Iris pigment epithelial cell (primary cell): ENCODE data around the gene NUAK1.

Source experiments
- DNase-seq: peaks from one replicate; pipeline ENCODE4 v3.0.0-alpha.2; 2011; ENCODE audit warnings: low read depth

NUAK1 gene

DNA sequence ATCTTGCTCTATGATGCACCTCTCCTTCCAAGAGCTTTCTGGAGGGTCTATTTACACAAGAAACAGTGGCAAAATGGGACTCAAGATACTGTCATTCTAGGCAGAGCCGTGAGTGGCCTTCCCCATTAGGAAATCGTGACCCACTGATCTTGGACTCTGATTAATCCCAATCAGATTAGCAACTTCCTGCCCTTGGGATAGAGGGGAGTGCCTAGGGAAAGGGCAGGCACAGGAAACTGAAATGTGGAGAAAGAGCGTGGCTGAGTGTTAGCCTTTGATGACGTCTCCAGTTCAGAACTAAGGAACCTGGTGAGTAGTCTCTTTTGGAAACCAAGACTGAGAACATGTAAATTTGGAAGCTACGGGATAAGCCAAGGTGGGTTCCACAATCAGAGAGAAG lies 76.1 kb downstream of the NUAK1 start:
- no peak for DNase-seq

DNA sequence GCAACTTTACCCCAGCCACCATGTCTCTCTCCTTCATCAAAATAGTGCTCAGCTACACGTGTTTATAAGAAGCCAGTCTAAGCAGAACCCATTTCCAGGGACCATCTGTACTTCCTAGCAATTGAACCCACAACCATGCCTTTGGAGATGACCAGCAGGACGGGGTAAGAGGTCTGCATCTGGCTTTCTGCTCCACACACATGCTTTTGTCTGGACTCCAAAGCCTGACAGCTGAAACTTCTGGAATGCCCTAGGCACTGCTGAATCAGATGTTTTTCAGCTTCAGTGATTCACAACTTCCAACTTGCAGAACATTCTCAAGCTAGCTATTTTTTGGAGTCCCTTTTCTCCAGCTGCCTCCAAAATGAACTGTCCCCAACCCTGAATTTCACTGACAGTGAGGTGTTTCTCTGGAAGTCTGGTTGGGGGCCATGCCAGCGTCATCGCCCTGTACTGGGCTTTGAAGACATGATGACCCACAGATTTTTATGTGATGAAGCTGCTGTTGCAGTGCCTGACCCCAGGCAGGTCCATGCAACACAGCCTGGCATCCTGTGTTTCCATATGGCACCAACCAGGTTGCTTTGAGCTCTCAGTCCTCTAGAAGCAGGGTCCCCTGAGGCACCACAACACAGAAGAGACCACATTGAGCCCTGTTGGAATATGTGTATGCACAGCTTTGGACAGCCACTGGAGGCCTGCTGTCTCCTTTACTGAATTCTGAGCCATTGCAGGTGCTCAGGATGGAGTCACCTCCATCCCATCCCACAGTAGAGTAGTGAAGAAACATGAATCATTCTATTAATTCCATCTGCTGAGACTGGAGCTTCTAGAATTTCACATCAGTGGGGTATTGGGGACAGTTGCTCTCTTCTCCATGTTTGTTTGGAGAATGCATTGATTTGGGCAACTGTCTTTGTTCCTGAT lies 80.2 kb downstream of the NUAK1 start:
- DNase-seq, result peak; percentile 76

DNA sequence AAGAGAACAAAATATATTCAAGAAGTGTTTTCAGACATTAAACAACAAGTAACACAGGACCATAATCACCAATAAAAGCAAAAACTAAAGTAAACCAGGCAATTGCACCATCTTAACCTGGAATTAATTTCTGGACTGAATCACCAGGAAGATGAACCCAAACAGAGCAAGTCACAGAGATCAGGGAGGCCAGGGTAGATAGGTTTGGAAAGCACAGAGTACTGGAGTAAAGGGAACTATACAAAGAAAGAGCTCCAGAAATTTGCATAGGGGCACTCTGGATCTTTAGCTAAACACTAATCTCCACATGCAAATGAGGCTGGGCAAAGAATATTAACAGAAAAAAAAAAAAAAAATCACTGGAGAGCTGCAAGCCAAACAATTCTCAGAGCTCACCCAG lies 84.7 kb downstream of the NUAK1 start:
- DNase-seq, result no peak

DNA sequence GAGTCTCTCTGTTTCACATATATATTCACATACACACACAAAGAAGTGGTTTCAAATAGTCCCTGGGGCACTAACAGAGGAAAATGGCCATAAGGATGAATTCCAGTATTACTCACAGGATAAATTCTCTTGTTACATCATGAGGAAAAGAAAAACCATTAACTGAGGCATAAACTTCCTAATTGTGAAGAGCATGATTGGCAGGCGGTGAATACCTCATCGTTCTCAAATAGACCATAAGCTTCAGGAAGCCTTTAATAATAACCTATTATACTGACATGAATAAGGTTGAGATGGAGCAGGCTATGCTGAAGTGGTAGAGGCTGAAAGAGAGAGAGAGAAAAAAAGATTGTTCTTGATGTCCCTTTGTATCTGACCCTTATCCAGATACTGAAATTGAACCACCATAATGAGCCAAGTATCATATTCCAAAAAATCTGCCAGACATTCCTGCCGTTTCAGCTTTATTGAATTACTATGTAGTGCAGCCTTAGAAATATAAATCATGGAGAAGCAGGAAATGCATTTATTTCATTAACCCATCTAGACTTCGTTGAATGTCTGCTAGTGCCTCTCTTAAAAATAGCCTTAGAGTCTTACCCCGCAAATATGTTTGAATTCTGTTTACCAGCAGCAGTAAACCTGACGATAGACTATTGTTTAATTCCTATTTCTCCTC lies 86.8 kb downstream of the NUAK1 start:
- DNase-seq, result no peak

- DNase-seq, result no peak
These were observed 89.2 kb downstream of the NUAK1 start for GRCh38 chr12:106049546-106049945.

DNA sequence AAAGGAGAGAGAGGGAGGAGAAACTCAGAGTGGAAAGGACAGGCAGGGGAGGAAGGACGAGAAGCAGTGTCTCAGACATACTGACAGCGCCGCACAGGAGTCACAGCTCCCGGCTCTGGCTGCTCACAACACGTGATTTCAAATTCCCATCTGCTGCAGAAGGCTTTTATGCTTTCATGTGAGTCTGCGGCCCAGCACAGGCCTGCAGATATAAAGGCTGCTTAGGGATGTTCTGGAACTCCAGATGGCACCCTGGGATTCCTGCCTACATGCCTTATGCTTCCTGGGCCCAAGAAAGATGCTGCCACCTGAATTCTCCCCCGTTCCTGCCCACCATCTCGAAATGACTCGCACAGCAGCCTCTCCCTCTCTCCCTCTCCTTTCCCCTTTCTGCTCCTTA lies 89.6 kb downstream of the NUAK1 start:
- DNase-seq, result no peak

DNA sequence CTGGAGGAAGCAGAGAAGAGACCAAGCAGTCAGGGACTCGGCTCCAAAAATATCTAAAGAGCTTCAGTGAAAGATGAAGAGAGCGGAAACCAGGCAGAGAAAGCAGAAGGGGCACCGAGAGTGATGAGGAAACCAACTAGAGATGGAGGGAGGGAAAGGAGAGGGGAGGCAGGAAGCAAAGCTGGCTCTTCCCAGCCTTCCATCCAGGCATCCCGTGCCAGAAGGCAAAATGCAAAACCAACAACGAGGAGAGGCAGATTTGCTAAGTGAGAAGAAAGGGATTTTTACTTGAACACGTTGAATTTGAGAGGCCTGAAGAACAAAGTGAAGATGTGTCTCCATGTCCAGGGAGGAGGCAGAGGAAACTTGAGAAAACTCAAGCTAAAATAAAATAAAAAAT lies 90.1 kb downstream of the NUAK1 start:
- no peak for DNase-seq

DNA sequence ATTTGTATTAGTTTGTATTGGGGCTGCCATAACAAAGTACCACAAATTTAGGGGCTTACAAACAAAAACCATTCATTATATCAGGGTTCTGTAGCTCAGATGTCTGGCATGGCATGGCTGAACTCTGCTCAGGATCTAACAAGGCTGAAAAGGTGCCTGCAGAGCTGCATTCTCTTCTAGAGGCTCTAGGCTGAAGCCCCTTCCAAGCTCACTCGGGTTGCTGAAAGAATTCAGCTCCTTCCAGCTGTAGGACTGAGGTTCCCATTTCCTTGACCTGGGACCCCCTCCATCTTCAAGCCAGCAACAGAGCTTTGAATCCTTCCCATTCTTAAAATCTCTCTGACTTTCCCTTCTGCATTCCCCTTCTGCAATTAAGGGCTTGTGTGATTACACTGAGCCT lies 90.7 kb downstream of the NUAK1 start:
- no peak for DNase-seq

DNA sequence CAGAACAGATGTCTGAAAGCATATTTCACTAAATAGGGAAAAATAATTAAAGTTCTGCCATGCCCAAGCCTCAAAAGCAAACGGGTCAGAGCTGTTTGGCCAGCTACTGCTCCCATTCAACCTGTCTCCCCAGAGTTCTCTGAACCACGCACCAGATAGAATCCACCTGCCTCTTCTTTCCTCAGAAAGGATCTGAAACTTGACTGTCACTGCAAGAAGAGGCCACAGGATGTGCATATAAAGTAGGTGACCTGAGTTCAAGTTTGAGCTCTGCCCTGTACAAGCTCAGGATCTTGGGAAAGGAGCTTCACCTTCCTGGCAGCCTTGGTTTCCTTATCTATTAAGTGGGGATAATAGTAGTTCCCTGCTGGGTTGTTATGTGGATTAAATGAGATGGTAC lies 91.8 kb downstream of the NUAK1 start:
- no peak for DNase-seq

GRCh38 chr12:106046301-106046846 lies 92.4 kb downstream of the NUAK1 start:
- DNase-seq, result no peak

GRCh38 chr12:106045251-106045674 lies 93.5 kb downstream of the NUAK1 start:
- DNase-seq, result no peak

GRCh38 chr12:106044773-106045172 lies 94.0 kb downstream of the NUAK1 start:
- DNase-seq, result peak; percentile 47

DNA sequence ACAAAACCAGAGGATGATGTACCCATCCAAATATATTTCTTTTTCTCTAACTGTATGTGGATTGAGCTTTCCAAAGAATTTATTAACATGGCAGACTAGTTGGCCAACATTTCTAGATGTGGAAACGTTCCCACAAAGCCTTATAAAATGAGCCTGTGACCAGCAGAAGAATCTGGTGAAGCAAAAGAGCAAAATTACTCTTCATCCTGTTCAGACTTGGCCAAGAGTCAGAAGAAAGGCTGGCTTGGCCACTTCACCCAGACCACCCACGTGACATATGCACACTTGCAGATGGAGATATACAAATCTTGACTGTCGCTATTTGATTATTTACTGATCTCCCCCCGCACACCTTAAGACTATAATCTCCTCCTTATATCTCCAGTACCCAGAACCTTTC lies 96.7 kb downstream of the NUAK1 start:
- DNase-seq, result no peak

DNA sequence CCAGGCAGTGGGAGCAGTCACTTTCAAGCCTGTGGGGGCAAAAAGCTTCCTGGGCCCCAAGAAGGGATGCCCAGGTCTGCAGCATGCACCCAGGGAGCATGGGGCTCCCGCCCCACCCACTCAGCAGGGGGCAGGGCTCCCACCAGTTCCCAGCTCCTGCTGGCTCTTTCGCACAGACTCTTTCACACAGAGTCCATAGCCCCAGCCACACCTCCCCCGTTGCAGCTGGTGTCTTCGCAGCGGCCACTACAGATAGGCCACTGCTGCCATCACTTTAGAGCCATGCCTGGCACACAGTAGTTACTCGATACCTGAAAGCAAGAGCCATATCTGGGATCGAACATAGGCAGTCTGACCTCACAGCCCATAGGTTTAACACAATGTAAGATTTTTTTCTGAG lies 98.2 kb downstream of the NUAK1 start:
- DNase-seq, result no peak

- no peak for DNase-seq
These were observed 98.9 kb downstream of the NUAK1 start for GRCh38 chr12:106039646-106040404.

GRCh38 chr12:106039242-106039641 lies 99.5 kb downstream of the NUAK1 start:
- DNase-seq, result no peak

- no peak for DNase-seq
These were observed 101.0 kb downstream of the NUAK1 start for GRCh38 chr12:106037524-106038298.

GRCh38 chr12:106035421-106035820 lies 103.3 kb downstream of the NUAK1 start:
- no peak for DNase-seq

GRCh38 chr12:106034316-106034715 lies 104.4 kb downstream of the NUAK1 start:
- no peak for DNase-seq

- DNase-seq, result no peak
These were observed 105.5 kb downstream of the NUAK1 start for GRCh38 chr12:106033161-106033675.

DNA sequence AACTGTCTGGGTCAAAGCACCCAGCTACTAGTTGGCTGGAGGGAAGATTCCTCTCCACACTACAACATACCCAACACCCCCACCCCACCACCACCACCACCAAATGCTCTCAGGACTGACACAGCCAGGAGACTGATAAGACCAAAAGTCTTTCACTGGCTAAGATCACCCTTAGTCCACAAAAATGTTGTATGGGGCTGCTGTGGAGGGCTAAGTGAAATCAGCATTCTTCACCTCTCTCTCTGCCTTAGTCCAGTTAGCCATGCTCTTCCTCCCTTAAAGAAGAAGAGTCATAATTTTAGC lies 106.2 kb downstream of the NUAK1 start:
- no peak for DNase-seq
